Measurements from ENCODE around the gene PLK3. TPM values are rescaled to one million over a fixed set of nuclear protein-coding genes. Genes with fewer than 3 reads are reported as not detected.

The PLK3 gene
- total RNA-seq, result 6.3 and 18.9 TPM in 2 replicates

GRCh38 chr1:44799770-44800584, at the start of gene PLK3:
TSS of gene PLK3 (plus strand) at chr1:44800377. CDS start at chr1:44800464, 87 bp downstream.

GRCh38 chr1:44775078-44775929, 24.9 kb upstream of the PLK3 start, which contains the start of gene RPS8:
TSS of gene RPS8 (plus strand) at chr1:44775540. CDS start at chr1:44775597, 57 bp downstream.

GRCh38 chr1:44788120-44788860, 11.9 kb upstream of the PLK3 start, which contains the start of gene BEST4:
TSS of gene BEST4 (minus strand) at chr1:44788170. CDS start at chr1:44787705, 465 bp downstream.

GRCh38 chr1:44806704-44807363, 6.7 kb downstream of the PLK3 start, which contains the start of gene DYNLT4:
TSS of gene DYNLT4 (minus strand) at chr1:44807351. CDS start at chr1:44806668, 683 bp downstream.

DNA sequence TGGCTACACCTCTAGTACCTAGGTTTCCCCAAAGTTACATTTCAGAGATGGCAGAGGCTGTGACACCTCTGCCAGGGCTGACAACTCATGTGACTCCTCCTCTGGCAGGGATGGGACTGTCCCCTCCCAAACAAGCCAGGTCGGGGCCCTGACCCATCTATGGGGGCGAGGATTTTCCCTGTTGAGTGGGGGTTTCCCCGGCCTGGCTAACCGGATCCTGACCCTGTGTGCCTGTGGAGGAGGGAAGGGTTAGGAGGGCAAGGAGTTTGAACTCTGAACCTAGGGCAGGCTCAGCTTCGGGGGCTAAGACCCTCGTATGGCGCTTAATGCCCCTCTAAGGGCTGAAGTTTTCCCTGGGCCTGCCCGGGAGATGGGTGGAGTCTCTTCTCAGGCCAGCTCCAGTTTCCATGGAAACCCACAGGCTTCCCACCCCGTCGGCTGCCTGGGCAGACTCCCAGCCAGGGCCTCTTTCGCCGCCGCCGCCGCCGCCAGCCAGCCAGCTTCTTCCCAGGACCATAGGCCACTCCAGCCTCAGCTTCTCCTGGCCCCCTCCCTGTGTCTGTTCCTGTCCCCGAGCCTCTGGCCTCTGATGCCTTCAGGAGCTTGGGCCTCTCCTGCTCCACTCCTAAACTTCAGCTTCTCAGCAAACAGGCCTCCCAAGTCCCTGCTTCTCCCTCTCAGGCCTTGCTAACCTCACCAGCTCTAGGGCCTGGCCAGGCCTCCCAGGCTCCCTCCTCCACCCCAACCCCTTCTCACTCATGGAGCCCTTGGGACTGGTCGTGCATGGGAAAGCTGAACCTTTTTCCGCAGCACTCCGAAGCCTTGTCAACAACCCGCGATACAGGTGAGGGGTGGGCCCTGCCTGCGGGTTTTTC, 8.1 kb downstream of the PLK3 start, which contains the start of gene BTBD19:
TSS of gene BTBD19 (plus strand) at position 461 of the 875 bp plus-strand sequence. CDS start at position 759, 298 bp downstream.

DNA sequence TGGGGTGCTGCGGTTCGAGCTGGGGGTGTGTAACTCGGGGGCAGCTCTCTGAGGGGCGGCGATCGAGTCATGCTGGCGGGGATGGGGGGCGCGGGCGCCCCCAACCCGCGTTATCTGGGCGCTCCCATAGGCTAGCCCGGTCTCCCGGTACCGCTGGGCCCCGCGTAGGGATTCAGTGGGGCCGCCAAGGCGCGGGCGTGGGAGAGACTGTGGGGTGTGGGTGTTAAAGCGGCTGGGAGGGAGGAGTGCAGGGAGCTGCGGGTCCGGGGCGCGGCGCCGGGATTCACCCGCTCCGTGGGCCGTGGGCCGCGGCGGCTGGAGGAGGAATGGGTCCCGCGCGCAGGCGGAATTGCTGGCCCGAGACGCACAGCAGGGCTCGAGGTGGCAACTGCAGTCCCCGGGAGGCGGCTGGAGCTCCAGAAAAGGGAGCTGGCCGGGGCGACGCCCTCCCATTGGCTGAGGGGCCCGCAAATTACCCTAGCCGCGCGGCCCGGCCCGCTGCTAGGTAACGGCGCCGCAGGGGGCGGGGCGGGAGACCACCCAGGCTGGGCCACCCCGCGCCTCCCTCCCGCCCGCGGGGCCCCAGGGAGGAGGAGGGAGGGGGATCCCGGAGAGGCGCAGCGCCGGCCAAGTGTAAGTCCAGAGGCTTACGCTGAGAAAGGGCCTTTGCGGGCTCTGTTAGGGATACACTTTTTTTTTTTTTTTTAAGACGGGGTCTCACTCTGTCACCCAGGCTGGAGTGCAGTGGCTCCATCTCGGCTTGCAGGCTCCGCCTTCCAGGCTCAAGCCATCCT, 42.9 kb downstream of the PLK3 start, which contains the start of gene PTCH2:
TSS of gene PTCH2 (minus strand) at position 392 of the 794 bp plus-strand sequence. CDS start at position 71, 321 bp downstream.

Small RNA genes lying within 50 kb of the gene (small RNA-seq; reads per million reads assigned to genes)
- gene AL136380.1, result not detected
- gene SNORD38A, result 1,942 reads per million, percentile 100 among the genes with 10 or more reads in this experiment
- gene SNORD38B, result not detected
- gene SNORD46, result 55.8 reads per million, percentile 98 among the genes with 10 or more reads in this experiment
- not detected for gene SNORD55

Other genes starting within 250 kb of the PLK3 start
- 7.1 and 15.8 TPM in 2 replicates for gene TMEM53, start 125.9 kb upstream of the PLK3 start, total RNA-seq
- gene ARMH1, start 125.7 kb upstream of the PLK3 start, total RNA-seq, result 0.22 and 3.9 TPM in 2 replicates
- not detected in 2 replicates for gene RNU5D-1, start 69.2 kb upstream of the PLK3 start, total RNA-seq
- 4.3 and 11.2 TPM in 2 replicates for gene KIF2C, start 60.5 kb upstream of the PLK3 start, total RNA-seq
- 1,100 and 1,117 TPM in 2 replicates for gene RPS8, start 24.8 kb upstream of the PLK3 start, total RNA-seq
- under 0.01 and 0.11 TPM in 2 replicates for gene BEST4, start 12.2 kb upstream of the PLK3 start, total RNA-seq
- gene DYNLT4, start 7.0 kb downstream of the PLK3 start, total RNA-seq, result 2.4 TPM in 1 of 2 replicates, not detected in the other
- 8.6 and 11.8 TPM in 2 replicates for gene BTBD19, start 8.1 kb downstream of the PLK3 start, total RNA-seq
- under 0.01 TPM in 1 of 2 replicates, not detected in the other for gene PTCH2, start 42.9 kb downstream of the PLK3 start, total RNA-seq
- gene EIF2B3, start 186.2 kb downstream of the PLK3 start, total RNA-seq, result 9.4 and 18.5 TPM in 2 replicates
- gene HECTD3, start 210.9 kb downstream of the PLK3 start, total RNA-seq, result 20.0 and 36.7 TPM in 2 replicates
- gene UROD, start 211.9 kb downstream of the PLK3 start, total RNA-seq, result 93.8 and 143 TPM in 2 replicates

Measured in placental epithelial cell (primary cell).